ENCODE data around the gene CADPS.

Gene CADPS

DNA sequence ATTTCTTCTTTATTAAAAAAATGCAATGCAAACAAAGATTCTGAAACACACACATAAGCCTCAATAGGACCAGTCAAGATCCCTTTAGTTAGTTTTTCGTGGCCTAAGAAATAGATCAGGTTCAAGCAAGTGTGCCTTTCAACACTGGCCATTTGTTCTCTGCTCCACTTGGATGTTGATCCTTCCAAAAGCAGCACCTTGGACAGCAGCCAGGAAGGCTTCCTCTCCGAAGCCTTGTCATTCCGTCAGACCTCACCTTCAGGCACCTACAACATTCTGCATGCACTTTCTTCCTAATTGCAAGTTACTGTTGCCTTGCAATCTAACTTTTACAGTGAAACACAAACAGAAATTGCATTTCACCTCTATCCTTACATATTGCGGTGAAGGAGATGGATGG is 346.0 kb downstream of the CADPS start:
- no peak for DNase-seq (ENCODE audit: extremely low read depth in 1 of 2, low read depth in 1 of 2)

DNA sequence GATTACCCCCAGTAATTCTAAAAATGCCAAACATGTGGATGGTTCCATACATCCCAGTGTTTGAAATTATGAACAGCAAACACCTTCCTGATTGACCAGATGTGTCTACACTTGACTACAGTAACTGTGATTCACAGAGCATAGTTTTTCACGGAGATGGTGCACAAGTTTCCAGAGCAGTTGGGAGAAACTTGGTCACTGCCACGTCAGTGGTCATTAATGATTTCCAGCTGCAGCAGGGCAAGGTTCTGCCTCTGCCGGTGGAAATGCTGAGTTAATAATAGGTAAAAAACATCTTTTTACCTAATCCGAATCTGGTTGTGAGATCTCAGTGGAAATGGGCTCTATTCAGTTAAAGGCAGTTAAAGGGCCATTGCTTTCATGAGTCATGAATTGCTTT is 347.7 kb downstream of the CADPS start:
- no peak for DNase-seq (ENCODE audit: extremely low read depth in 1 of 2, low read depth in 1 of 2)

DNA sequence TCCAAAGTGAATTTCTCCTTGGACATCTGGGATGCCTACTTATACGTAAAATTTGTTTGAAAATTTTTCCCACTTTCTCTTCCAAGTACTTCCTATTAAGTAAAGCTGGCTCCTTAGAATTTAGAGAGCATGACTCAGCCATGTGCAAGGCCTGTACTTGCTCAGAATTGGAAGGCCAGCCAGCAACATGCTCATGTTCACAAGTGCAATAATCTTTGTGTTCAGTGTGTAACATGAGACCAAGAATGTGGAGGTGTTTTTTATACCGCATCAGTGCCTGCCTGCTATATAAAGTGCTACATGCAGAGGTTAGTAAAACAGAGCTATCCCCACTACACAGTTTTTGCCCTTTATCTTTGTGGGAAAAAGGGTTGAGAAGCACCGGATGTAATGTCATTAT is 349.9 kb downstream of the CADPS start:
- DNase-seq (ENCODE audit: extremely low read depth in 1 of 2, low read depth in 1 of 2): no peak

DNA sequence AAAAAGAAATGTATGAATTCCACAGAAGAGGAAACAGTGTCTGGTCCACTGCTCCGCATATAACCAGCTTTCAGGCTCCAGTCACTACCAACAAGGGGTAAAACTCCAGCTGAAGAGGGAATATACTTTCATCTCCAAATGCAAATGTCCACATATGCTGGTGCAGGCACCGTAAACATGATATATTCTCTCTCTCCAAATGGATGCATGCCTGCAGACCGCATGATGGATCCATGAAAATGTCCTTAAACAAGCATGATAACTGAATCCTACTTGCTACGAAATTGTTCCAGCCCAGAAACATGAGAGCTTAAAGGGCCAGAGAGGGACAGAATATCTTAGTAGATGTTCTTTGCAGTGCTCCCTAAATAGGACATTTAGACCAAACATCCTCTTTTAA is 351.5 kb downstream of the CADPS start:
- no peak for DNase-seq (ENCODE audit: extremely low read depth in 1 of 2, low read depth in 1 of 2)

DNA sequence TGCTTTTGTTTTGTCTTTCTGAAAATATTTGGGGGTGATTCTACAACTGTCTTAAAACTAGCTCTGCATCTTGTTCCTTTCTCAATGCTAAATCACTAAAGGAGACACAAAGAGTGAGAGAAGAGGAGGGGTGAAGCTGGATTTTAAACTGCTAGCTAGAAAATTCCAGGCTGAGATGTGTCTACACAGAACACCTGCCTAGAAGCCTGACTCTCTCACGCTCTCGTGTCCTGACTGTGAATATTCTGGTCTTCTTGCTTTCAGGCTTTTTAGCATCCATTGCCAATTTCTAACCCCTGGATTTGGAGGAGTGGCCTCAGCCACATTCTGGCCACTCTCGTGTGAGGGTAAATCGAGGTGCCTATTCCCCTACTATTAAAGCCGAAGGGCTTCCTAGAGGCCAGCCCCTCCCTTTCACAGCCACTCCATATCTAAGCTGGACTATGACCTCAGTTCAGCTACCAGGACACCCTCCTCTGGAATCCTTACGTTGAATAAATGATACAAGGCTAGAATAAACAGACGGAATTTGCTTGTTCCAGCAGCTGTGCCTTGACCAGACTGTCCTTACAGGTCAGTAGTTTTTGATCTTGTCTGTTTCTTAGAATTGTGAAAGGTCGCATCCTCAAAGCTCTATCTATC is 353.6 kb downstream of the CADPS start:
- no peak for DNase-seq (ENCODE audit: extremely low read depth in 1 of 2, low read depth in 1 of 2)

DNA sequence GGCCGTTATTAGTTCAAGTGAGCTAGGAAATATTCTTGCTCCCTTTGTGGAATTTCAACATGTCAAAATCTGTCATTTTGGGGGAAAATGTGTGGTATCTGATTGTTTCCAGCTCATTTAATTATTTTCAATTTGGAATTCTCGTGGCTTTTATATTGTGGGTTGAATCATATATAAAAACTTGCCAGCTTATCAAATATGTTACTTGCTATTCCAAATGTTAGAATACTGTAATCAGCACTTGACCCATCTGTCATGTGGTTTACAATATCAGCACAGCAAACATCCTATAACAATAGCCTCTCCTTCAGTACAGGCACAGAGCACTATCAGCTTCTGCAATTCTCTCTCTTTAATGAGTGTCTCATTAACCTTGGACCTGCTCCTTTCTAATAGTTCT is 371.7 kb downstream of the CADPS start:
- no peak for DNase-seq (ENCODE audit: extremely low read depth in 1 of 2, low read depth in 1 of 2)

DNA sequence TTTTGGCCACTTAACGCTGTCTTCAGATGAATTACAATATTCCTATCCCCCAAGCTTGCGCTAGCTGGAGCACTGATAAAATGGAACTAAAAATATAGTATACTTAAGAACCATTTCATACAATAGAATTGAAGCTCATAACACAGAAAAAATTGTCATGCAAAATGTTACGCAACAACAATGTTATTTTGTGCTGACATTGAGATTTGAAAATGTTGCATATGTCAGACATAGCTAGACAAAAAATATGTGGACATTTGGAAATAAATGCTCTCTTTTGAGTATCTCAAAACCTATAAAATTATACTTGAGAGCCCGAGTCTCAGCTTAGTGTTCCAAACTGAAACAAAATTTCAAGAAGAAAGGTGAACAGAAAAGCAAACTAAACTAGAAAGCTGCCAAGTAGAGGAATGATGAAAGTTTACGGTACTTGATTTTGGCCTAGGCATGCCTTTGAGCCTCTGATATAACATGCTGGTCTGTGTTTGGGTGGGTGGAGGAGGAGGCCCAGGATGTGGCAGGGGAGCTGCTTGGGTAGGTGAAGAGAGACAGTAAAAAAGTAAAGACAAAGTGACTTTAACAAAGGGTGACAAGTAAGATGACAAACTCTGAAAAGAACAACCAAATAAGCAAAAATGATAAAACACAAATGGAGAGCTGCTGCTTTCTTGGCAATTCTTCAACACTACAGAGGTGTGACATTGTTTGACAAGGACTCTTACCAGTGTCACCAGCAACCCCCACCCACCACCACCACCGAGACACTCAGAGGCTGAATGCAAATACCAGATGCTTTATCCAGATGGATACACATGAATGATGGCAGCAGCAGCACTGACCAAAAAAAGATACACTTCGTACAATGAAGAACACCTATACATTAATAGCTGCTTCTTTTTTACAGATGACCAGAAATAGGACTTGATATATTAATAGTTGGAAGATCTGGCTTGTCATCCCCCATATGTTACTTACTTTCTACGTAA is 372.6 kb downstream of the CADPS start:
- no peak for DNase-seq (ENCODE audit: extremely low read depth in 1 of 2, low read depth in 1 of 2)

DNA sequence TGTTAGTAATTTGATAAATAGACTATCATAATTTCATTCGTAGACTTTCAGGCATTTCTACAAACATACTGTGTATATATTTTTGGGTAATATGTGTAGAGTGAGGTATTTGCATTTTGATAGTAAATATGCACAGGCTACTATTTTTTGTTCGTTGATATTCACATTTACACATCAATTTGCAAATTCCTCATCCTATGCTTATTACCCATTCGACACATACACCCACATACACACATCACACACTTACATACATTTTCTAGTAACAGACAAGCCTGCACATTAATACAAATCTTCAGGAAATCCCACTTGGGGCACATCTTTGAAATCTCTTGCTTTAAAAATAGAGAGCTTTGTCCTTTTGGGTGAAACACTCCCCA is 373.9 kb downstream of the CADPS start:
- no peak for DNase-seq (ENCODE audit: extremely low read depth in 1 of 2, low read depth in 1 of 2)

DNA sequence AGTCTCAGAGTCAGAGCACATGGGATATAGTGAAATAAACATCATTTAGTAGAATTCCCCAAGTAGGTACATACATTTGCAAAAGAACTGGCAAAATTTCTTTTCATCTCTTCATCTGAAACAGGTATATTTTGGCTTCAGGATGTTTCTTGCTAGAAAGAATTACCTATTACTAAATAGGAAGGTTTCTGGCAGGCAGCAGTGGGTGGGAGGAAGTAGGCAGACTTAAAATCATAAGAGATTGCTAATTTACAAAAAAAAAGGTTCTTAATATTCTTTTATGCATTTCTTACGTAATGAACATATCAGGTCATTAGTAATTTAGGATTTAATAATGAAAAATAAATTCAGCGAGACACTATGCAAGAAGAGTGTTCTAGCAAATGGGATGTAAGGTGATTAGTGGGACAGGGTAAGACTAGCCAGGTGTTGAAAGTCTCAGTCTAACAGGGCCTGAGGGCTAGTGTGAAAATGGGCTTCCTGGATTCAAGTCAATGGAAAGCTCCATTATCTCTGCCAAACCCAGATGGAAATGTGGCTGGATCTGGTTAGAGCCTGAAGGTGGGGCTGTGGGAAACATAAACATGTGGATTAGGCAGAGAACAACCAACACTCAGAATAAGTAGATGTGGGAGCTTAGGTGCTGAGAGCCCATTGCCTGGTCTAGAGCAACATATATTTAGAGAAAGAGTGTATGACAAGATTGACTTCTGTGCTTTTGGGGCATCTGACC is 374.5 kb downstream of the CADPS start:
- no peak for DNase-seq (ENCODE audit: extremely low read depth in 1 of 2, low read depth in 1 of 2)

DNA sequence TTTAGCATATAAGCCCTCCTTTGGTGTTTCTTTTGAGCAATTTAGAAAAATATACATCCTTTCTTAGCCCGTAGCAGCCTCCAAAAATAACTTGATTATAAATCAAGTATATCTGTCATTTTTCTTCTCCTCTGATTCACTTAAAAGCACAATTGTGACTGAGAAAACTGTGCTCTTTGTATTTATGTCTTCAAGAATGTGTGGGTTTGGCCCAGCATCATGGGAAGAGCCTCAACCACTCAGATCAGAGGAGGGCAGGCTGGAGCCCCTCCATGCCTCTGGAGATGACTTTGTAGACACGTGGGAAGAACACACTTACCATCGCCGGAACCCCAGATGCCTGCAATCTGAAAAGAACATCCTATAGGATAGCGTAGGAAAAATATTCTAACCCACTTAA is 378.1 kb downstream of the CADPS start:
- no peak for DNase-seq (ENCODE audit: extremely low read depth in 1 of 2, low read depth in 1 of 2)

DNA sequence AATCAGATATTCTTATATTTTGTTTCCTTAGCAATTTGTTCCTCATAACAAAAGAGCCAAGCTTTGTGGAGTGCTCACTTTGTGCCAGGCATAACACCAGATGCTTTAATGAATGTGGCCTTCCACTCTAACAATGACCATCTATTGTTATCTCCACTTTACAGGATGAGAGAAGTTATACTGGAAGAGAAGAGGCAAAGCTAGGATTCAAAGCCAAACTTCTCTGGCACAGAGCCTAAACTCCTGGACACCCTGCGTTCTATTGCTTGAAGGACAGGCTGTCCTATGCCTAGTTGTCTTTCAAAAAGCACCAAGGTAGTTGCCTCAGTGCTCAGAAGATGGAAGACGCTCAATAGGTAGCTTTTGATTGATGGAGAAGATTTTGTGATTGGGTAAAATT is 378.7 kb downstream of the CADPS start:
- DNase-seq (ENCODE audit: extremely low read depth in 1 of 2, low read depth in 1 of 2): no peak

DNA sequence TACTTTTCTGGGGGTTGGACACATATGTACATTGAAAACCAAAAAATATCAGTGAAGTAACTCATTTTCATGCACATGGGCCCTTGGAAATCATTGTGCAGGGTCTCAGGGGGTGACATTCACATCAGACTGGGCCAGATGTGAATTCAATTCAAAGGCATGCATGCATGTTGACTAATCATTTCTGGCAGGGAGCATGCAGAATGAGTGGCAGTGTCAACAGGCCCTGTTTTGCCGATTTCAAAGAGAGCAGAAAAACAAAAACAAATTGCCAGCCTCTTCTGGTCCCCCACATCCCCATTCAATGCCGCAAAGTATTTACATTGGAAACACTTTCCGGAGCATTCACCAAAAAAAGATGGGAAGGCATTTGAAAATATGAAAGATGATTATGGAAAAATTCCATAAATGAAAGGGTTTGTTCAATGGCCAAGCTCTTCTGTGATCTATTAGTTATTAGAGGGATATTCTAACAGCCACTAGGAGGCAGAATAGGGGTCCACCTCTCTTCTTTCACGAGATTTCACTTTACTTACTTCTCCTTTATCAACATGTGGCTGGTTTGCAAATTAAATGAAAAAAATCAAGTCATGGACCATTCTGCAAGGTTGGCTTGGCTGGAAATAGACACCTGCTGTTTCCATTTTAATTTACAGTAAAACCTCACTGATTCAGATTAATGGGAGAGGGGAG is 382.0 kb downstream of the CADPS start:
- no peak for DNase-seq (ENCODE audit: extremely low read depth in 1 of 2, low read depth in 1 of 2)

DNA sequence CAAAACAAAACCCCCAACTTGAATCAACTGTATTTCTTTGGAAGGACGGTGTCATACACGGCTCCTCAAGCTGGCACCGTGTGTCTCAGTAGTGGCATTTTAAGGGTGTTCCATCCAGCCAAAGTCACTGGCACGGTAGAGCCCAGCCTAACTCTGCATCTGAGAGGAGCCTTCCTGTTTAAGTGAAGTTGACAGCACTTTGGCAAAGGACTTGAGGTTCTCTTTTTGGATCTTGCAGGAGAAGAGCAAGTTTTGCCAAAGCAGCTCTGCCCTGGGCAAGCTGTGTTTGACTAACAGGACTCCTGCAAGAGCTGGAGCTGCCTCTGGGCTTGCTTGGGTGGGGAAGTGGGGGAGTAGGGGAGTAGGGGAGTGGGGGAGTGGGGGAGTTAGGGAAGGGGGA is 392.3 kb downstream of the CADPS start:
- no peak for DNase-seq (ENCODE audit: extremely low read depth in 1 of 2, low read depth in 1 of 2)

DNA sequence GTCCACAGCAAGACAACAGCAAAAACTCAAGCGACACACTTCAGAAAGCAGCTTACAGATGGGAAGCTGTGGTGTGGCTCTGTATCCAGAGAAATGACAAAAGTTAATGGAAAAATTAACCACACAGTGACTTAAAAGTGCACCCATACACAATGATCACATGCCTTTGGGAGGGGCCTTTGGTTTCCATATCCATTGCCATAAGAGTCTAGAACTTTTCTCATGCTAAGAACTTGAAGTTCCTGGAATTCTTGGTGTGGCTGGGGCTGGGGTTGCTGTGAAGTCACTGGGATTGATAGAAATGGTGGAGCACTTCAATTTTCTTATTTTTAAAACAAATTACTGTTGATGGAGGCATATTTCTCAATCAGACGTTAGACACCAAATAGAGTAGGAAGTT is 393.3 kb downstream of the CADPS start:
- no peak for DNase-seq (ENCODE audit: extremely low read depth in 1 of 2, low read depth in 1 of 2)

DNA sequence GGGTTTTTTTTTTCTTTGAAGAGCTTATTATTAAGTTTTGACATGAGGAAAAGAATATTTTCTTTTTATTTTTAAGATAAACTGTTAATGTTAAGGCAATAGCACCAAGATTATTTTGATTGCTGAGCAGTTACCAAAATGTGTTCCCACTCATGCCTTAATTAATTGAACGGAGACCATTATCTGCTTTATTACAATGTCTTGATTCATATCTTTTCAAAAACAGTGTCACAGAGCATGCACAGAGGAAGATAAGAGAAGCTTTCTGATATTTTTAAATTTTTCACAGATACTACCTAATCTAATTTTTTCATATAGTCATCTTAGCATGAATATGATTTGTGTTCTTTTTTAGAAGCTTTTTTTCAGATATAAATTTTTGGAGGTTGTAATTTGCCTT is 395.2 kb downstream of the CADPS start:
- DNase-seq (ENCODE audit: extremely low read depth in 1 of 2, low read depth in 1 of 2): no peak

DNA sequence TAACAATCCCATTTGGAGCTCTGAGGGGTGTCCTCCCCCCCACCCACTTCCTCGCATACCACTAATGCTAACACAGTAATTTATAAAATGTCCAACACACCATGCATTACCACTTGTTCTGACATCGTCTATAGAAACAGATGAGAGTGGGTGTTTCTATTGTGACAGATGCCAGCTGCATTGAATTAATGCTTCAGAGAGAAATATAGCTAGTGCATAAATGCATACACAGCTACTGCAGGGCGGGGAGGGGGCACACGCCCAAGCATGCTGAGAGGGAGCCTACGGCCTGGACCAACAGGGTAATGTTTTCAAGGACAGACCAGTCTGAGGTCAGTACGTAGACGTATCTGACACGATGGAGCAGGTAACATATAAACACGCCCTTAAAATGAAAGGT is 395.9 kb downstream of the CADPS start:
- no peak for DNase-seq (ENCODE audit: extremely low read depth in 1 of 2, low read depth in 1 of 2)

DNA sequence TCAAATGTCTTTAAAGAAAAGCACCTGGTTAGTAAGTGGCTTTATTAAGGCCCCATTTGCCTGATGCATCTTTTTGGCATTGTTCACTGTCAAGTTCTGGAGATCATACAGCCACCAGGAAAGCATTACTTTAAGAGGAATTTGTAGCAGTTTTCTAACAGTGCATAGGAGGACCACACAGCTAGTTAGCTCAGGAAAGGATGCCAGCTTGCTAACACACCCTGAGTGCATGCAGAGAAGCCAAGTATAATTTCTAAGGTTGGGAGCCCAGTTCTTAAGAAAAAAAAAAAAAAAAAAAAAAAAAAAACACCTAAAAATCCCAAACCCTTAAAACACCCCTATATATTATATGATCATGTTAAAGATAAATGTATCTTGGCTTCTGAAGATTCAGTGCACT is 399.9 kb downstream of the CADPS start:
- DNase-seq (ENCODE audit: extremely low read depth in 1 of 2, low read depth in 1 of 2): no peak

DNA sequence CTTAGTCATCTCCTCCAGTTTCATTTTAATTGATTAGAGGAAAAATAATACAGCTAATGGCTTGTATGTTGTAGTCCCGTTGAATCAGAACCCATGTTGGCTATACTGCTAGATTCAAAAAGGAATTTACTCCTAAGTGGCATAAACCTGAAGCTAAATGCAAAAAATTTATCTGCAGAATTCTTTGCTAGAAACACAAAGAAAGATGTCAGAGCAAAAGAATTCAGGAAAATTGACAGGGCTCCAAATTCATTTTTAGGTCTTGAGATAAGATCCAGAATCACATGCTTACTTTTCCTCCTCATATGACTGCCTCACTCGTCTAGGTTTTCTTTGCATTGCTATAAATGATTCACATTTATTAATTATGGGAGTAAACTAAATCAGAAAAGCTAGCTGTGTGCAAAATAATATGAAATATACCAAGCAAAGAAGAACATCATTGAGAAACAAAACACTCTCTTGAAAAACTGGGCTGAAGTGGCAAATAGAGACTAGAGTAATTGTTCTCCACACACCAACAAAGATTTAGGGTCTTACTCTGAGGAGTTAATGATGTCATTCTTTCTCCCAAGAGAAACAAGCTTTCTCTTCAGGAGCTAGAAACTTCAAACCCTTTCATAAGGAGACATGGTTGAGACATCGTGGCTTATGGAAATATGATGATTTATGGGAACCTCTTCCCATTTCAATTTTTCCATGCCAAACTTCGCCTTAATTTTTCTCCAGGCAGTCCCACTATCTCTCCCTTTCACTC is 407.1 kb downstream of the CADPS start:
- DNase-seq (ENCODE audit: extremely low read depth in 1 of 2, low read depth in 1 of 2): no peak

DNA sequence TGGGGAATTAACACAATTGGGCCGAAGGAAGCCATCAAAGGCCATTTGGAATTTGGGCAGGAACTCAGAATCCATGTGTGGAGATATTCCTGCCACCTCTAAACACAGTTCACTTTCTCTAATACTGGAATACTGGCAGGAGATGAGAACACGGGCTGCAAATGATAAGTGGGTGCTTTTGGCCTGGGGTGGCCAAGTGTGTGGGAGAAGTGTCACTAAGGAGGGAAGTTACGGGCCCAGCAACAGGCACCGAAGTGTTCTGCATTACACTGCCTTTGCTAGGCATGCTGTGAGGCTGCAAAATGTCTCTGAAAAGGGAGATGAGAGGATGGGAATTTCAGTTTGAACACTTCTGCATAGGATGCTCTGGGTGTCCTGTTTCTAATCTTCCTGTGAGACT is 412.4 kb downstream of the CADPS start:
- DNase-seq (ENCODE audit: extremely low read depth in 1 of 2, low read depth in 1 of 2): no peak

DNA sequence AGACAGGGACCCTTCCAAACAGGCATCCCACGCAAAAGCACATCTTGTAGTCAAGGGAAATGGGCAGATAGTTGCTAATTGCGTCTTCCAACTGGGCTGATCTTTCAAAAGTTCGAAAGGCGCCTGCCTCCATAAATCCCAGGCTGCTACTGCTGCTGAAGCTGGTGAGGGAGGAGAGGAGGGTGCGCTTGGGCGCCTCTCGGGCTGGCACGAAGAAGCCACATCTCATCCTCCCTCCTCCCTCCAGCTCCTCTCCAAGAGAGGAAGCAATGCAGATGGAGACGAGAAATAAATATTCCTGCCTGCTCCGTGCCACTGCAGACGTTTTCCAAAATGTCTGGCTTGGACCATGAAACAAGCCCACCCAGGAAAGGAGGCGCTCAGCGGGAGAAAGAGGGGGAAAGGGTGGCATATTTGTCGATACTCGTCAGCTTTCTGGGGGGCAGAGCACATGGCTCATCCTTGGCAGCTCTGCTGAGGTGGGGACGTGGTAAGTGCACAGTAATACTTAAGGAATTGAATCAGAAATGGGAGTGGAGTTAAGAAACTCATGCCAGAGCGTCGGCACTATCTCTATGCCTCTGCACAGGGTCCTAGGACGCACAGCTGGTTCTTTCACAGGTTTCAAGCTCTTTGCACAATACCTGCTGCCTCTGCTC is 413.0 kb downstream of the CADPS start:
- no peak for DNase-seq (ENCODE audit: extremely low read depth in 1 of 2, low read depth in 1 of 2)

Measured in stimulated activated CD8-positive, alpha-beta memory T cell treated with anti-CD3 and anti-CD28 coated beads, Interleukin-7, amount 100 ng/mL, for 48 hours (primary cell).